Measurements from ENCODE around the gene STX3.

The STX3 gene

DNA sequence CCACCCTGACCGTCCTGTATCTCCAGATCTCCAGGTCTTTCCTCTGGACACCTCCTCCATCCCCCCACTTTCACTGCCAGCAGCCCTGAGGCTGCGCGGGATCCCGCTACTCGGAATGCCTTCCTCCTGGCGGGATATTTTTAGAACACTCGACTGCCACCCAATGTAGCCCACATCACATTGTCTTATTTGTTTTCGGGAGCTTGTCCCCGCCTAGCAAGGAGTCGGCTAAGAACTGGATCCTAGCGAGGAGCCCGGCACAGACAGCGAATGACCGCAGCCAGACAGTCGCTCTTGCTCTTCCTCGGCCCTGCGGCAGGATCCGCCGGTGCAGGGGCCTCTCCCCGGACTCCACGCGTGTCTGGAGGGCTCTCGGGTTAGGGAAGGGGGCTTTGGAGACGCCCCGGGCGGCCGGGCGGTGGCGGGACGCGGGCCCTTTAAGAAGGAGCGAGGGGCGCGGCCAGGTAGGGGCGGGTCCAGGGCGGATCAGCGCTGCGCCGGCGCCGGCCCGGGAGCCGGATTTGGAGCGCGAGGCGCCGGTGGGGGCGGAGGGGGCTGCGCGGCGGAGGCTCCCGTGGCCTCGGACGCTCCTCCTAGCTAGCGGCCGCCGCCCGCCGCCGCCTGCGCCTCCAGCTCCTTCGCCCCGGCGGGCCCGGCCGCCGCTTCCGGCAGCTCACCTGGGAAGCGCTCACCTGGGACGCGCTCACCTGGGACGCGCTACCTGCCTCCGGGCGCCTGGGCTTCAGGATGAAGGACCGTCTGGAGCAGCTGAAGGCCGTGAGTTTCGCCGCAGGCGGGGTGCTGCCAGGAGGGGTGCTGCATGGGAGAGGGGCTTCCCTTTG lies at the start of gene STX3:
Gene STX3, plus strand, starts transcription at position 518 of the 842 bp plus-strand sequence. Its CDS starts 230 bp downstream, at position 748.
- DNase-seq: peak; percentile 78

DNA sequence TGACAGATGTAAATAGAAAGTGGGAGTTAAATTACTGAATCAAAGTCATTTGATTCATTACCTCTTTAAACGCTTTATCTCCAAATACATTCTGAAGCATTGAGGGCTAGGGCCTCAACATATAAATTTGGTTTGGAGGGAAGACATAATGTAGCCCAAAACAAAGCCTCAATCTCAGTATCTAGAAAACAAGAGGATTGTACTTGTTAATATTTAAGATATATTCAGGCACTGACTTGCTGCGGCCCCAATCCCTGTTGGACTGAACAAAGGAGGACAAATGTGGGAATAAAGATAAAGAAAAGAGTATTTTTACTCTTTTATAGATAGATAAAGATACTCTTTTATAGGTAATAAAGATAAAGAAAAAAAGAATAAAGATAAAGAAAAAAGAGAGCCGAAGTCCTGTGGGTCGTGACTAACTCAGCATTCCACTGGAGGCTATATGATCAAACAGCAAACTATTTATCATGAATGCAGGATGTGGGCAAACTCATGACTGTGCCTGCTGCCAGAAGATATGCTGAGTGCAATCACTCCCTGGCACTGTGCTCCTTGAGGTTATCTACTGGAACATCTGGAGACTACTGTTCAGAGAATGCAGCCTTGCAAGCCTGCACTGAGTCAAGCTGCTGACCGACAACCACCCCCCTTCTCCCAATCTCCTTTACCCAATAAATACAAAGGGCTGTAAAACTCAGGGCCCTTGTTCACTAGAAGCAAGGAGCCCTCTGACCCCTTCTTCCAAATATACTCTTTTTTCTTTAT lies 48.5 kb upstream of the STX3 start:
- DNase-seq: no peak

DNA sequence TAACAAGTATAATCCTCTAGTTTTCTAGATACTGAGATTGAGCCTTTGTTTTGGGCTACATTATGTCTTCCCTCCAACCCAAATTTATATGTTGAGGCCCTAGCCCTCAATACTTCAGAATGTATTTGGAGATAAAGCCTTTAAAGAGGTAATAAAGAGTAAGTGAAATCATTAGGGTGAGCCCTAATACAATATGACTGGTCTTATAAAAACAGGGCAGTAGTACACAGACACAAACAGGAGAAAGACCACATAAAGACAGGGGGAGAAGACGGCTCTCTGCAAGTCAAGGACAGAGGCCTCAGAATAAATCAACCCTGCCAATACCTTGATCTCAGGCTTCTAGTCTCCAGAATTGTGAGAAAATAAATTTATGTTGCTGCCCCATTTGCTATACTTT lies 47.8 kb upstream of the STX3 start:
- DNase-seq: no peak

DNA sequence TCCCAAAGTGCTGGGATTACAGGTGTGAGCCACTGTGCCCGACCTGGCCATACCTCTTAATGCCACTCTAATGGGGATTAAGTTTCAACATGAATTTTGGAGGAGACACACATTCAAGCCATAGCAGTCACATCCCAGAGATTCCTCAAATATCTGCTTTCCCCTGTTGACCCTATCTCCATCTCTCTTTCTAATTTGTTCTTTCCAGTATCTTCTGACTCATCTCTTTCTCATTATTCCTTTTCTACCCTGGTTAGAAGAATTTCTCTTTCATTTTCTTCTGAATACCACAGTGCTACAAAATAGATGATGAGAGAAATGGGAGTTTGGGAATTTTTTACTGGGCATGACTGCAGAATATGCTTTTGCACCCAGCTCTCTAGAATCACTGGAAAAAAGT lies 46.6 kb upstream of the STX3 start:
- no peak for DNase-seq

DNA sequence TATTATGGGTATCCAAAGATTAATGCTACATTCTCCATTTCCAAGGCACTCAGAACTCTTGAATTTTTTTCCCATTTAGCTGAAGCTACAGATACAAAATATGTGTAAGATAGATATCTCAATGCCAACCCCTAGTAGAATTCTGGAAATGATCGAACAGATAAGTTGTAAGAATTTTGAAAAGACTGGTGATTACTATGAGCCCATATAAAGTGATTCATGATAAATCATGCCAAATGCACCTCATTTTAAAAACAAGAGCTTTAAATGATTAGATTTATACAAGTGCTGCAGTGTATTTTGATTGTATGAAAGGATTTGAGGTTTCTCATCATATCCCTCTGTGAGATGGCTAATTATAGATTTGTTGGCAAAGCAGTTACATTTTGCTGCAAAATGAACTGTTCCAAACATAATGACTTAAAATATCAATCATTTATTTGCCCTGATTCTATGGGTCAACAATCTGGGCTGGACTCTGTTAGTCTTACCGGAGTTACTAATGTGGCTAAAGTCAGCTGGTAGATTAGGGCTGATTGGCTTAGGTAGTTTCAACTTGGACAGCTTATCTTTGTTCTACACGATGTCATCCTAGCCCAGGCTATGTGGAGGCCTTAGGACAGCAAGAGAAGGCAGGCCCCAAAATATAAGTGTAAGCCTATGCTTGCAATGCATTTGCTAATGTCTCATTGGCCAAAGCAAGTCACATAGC lies 44.9 kb upstream of the STX3 start:
- no peak for DNase-seq

DNA sequence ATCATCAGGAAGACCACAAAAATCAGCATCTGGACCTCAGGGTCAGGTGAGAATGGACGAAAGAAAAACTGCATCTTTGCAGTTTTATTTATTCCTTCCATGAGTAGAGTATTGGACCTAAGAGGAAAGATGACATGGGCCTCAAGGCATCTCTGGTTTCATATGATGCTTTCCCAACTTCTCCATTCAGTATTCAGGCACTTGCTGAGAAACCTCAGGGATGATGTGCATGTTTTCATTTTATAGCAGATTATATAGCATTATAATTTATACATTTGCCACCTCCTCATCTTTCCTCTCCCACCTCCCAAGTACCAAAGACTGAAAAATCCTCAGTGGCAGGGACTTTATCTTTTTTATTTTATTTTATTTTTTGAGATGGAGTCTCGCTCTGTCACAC lies 41.4 kb upstream of the STX3 start, which contains the start of gene OR10V1:
Gene OR10V1, minus strand, starts transcription at position 101 of the 400 bp plus-strand sequence. Its CDS starts 0 bp downstream, at position 101.
- no peak for DNase-seq

DNA sequence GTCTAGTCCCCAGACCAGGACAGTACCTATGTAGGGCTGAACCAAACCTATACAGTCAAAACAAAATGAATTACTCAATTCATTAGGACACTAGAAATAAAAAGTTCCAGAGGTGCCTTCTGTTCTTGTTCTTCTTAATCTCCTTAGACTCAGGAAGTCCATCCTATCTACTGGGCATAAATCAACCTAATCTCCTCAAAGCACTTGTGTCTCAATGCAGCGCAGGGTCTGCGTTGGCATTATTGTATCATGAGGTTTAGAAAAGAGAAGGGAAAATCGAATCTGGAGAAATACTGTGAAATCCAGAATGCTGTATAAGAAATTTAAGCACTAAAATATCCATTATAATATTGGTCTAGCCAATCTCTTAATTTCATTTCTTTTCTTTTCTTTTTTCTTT lies 39.1 kb upstream of the STX3 start:
- DNase-seq: no peak

DNA sequence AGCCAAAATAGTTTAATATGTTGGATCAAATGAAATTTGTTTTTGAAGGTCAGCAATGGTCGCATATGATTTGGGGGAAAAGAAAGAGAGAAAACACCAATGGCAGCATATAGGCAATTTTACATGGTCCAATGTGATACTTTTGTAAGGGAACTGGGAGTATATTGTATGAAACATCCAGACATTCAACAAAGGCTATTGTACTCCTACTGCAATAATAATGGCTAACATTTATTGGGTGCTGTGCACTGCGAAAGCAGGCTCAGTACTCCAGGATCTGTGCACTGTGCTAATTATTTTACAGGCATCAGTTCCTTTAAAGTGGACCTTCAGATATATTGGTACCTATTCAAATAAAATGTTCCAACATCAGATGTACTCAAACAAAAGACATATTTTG lies 35.6 kb upstream of the STX3 start:
- no peak for DNase-seq

DNA sequence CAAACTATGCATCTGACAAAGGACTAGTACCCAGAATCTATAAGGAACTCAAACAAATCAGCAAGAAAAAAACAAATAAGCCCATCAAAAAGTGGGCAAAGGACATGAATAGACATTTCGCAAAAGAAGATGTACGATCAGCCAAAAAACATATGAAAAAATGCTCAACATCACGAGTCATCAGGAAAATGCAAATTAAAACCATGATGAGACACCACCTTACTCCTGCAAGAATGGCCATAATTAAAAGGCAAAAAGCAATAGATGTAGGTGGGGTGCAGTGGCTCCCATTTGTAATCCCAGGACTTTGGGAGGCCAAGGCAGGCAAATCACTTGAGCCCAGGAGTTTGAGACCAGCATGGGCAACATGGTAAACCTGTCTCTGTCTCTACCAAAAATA lies 31.1 kb upstream of the STX3 start:
- DNase-seq: no peak

DNA sequence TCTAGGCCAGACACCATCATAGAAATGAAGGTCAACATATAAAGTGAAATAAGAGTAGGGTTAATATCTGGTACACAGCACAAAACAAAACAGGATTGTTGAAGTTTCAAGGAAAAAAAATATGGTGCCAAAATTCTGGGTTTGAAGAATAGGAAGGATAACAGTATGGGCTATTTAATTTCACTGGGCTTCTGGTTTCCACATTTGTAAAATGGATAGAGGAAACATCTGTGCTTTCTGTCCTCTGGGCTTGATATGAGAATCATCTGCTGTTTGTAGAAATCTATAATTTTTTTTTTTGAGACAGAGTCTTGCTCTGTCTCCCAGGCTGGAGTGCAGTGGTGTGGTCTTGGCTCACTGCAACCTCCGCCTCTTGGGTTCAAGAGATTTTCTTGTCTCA lies 27.8 kb upstream of the STX3 start:
- DNase-seq: no peak

DNA sequence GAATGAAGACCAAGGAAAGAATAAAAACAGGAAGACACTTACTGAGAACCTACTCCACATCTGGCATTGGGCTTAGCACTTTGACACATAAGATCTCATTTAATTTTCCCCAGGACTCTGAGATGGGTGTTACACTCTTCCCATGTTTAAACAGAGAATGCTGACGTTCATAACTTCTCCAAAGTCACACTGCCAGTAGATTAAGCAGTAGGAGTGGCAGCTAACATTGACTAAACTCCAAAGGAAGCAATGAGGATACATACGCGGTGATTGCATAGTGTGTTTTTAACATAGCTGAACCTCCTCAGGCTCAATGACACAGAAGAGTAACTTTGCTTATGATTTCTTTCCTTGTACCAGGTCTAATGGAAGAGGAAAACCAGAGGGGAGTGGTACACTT lies 27.0 kb upstream of the STX3 start:
- DNase-seq: no peak

DNA sequence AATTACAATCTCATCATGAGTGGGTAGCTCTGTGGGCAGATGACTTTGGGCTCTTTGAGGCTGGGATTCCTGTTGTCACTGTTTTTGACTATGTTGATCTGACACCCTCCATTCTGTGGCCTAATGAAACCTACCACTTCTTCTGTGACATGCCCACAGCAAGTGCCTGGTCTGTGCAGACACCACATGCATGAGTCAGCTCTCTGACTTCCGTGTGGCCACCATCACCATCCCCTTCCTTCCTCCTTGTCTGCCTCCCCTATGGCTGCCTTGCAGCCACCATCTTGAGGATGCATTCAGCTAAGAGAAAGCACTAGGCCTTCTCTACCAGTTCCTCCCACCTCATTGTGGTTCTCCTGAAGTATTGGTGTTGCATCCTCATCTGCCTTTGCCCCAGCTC lies 26.3 kb upstream of the STX3 start:
- DNase-seq: no peak

DNA sequence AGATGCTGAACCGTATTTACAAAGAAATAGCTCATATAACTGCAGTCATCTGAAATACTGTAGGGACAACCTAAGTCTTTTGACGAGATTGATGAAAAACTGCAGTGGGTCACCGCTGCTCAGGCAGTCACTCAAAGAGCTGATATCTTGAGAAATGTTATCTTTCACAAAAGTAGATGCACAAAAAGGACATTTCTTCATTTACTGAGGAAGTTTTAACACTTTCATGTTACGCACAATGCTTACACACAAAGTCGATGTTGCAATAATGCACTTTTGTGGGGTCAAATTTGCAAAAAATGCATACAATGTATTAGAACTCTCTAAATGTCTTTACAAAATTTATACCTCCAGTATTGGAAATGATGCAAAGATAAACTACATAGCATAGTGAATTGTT lies 25.3 kb upstream of the STX3 start:
- no peak for DNase-seq

DNA sequence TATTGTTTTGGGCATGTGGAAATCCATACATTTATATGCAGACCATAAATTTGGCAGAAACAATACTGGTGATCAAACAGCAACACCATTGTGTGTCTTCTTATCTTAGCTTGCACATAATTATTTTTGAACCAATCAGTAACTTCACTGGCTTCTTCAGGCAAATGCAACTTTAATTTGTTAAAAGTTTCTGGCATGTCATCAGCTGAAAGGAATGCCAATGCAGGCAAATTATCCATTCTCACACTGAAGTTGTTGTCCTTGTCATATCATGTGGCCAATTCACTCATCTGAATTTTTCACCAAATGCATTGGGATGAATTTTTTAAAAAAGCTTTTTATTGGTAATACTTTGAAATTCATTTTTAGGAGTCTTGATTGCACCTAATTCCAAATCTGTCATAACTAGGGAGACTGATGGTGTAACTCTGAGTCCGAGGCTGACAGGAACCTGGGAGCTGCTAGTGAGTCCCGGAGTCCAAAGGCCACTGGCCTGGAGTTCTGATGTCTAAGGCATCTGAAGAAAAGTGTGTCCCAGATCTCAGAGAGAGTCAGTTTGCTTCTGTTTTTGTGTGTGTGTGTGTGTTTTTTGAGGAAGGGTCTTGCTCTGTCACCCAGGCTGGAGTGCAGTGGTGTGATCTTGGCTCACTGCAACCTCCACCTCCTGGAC lies 24.1 kb upstream of the STX3 start:
- no peak for DNase-seq

DNA sequence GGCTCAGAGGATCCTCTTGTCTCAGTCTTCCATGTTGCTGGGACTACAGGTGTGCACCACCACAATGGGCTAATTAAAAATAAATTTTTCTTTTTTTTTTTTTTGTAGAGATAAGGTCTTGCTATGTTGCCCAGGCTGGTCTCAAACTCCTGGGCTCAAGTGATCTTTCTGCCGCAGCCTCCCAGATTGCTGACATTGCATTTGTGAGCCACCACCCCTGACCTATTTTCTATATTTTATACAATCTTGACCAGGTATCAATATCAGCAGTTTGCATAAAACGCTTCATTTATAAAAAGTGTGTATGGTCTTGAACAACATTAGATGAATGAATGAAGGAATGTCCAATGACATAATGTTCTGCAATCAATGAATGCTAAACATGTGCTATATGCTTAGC lies 9.1 kb upstream of the STX3 start:
- no peak for DNase-seq

DNA sequence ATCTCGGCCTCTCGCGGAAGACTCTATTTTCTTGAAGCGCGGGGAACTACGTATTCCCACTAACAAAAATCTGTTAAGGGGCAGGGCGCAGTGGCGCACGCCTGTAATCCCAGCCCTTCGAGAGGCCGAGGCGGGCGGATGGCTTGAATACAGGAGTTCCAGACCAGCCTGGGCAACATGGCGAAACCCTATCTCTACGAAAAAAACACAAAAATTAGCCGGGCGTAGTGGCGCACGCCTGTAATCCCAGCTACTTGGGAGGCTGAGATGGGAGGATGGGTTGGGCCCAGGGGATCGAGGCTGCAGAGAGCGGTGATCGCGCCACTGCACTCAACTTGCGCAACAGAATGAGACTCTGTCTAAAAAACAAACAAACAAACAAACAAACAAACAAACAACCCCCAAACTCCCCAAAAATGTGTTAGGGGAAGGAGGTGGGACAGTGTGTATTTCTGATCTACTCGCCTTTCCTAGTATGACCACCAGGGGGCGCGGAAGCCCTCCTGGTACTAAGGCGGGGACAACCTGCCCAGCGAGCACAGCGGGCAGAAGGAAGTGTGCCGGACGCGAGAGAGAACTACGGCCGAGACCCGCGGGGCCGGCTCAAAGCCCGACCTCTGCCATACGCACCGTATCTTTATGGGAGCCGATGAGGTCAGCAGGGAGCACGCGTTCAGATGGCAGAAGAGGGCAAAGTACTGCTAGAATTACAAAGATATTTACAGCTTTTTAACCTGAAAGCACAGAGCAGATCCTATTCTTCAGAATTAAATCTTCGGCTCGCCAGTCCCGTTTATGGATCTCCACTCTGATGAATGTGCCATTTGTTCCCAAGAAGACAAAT lies 1.3 kb upstream of the STX3 start:
- DNase-seq: peak; percentile 87

DNA sequence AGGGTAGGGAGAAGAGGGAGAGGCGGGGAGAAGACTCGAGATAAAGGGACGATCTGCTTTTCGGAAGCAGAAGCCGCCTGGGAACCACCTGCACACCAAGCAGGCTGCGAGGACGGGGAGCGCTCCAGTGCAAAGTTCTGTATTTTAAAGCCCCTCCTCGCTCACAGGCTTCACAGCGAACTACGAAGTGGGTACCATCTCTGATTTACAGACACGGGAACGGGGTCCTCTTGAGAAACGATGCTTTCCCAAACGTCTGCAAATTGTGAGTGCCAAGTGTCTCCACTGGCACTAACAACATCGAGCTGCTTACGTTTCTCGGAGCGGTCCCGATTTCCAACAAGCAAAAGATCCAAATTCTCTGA lies 700 bp upstream of the STX3 start:
- peak; percentile 63 for DNase-seq

DNA sequence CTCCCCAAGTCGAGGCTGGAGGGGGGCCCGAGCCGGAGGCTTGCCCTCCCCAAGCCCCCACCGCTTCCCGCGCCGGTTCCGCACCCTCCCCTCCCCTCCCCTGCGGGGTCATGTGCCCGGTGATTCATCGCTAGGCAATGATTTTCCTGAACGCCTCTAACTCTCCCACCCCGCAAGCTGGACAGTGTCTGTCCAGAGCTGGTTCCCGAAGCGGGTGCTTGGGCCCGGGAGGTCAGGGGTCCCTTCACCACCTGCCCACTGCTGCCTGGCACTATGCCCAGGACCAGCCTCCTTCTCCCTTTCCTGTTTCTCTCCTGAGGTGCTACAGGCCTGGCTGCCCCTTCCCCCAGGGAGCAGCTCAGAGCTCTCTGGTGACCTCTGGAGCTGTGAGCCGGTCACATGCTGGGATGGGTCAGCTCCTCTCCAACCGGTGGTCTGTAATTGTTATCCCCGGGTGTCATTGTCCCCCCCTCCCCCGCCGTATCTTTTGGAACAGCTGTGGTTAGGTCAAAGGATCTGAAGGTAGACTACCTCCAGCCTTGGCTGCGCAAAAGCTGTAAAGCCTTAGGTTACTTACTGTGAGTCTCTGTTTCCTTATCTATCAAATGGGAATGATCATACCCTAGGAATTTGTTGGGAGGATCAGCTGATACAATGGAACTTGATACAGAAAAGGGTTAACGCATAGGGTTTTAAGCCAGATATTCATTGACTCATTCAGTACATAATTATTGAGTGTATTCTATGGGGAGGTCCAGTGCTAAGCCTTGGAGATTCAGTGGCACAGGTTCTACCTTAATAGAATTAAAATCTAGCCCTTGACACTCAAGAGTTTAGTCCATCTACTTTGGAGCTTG lies 753 bp downstream of the STX3 start:
- peak; percentile 72 for DNase-seq

DNA sequence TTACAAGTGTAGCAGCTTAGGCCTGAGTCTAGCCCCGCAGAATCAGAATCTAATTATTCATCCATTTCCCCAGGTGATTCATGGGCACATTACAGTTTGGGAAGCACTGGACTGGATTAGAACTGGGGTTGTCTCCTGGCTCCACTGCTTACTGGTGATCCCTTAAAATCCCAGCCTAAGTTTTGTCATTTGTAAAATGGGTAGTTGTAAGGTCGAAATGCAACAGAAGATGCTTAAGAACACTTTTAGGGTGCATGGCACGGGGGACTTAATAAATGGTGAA lies 1.3 kb downstream of the STX3 start:
- DNase-seq: no peak

DNA sequence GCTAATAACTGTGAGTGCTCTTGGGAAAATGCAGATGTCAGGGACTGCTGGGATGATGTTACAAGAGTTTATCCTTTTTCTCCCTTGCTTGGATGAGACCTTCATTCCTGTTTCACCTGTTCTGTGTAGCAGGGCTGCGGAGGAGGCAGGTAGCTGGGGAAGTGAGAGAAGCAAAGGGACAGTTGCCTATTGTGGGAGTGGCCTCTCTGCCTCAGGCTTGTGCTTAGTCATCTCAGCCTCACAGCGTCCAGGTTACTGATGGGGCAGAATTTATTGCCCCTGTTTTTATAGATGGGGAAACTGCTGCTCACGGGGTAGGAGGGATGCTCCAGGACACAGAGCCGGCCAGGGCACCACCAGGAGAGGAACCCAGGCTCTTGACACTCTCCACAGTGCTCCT lies 1.7 kb downstream of the STX3 start:
- DNase-seq: no peak

DNA sequence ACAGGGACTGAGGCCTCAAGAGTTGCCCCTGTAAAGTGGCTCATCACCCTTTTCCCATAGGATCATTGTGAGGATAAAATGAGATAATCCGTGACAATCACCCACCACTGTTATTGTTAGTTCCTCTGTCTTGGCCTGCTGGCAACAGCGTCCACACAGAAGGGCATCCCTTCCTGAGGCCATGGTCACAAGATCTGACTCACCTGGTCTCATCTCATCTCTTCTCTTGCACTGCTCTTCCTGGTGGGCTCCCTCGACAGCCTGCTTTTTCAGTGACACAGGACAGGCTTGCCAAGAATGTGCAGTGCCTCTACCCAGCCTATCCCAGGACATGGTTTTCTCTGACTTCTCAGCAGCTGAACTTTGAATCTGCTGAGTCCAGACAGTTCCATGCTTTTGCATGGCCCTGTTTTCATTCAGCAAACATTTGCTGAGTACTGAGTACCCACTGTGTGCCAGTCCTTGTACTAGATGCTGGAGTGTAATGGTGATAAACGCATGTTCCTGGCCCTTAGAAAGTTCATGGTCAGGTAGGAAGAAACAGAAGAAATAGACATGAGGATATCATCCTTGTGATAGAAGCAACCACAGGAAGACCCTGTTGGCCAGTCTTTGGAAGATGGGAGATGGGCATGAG lies 3.3 kb downstream of the STX3 start:
- DNase-seq: no peak
